Measurements from ENCODE around the gene SH3RF1. TPM values are rescaled to one million over a fixed set of nuclear protein-coding genes. Genes with fewer than 3 reads are reported as not detected.
A peak's percentile ranks its signal among the peaks of the same experiment; 100 is the strongest.

SH3RF1 gene
- total and polyA plus RNA-seq, 5 experiments from 2014 or later = 0.16 TPM; not detected in 4

DNA sequence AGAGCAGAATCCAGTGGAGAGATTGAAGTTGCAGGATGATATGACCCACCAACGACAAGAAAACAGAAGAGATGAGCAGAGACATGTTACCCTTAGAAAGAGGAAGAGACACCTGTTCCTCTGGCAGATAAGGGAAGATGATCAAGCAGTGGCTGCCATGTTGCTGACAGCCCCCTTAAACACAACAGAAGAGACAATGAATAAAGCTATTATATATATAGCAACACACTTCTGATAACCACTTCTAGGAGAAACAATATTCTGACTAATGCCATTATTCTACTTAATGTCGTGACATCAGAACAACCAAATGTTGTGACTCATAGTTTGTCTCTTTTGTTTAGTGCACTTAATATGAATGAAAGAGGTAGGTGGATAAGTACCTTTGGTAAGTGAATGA lies 44.9 kb downstream of the SH3RF1 start:
- DNase-seq (no peak), ATAC-seq (no peak)
- H3K27me3 Mint-ChIP-seq = no peaks in the 10 kb centered on the region
- H3K36me3 Mint-ChIP-seq = no peaks in the 10 kb centered on the region
- no peaks in the 10 kb centered on the region for H3K9me3 Mint-ChIP-seq
- H3K4me3 Mint-ChIP-seq = no peak overlapping the region
- no peaks in the 10 kb centered on the region for H3K4me1 Mint-ChIP-seq
- POLR2A ChIA-PET = no interaction called here
- no peak overlapping the region for H3K27ac Mint-ChIP-seq

DNA sequence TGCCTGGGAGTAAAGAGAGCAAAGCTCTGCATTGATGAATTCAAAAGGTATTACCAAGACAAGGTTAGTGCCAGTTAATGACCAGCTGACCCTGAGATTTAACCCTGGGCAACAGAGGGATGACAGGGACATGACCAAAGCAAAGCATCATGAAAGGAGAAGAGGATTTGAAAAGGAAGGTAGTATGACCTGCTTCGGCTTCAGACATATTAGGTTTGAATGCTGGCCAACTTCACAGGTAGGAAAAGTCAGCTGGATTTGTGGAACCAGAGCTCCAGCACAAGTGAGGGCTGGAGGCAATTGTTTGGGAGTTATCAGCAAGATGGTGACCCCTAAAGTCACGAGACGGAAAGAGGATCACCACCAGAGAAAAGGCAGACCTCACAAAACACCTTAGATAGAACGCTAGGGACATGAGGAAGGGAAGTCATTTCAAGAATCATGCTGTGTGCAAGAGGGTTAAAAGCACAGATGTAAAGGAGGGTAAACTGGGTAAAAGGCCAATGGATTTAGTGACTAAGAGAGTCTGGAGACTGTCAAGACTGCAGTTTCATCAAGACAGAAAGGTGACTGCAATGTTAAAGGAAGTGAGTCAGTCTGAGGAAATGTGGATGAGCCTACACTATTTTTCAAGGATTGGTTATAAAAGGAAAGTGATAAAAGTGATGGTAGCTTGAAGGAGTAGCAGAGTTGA lies 45.6 kb downstream of the SH3RF1 start:
- ATAC-seq = no peak
- Mint-ChIP-seq H3K36me3 (no peaks in the 10 kb centered on the region), H3K27me3 (peaks cover 0 to 2% (median 0%) of the 10 kb centered on the region in 5 donors), H3K4me3 (no peak overlapping the region), H3K9me3 (no peaks in the 10 kb centered on the region), H3K27ac (no peak overlapping the region), H3K4me1 (no peaks in the 10 kb centered on the region)
- no peak for DNase-seq
- POLR2A ChIA-PET = no interaction called here

DNA sequence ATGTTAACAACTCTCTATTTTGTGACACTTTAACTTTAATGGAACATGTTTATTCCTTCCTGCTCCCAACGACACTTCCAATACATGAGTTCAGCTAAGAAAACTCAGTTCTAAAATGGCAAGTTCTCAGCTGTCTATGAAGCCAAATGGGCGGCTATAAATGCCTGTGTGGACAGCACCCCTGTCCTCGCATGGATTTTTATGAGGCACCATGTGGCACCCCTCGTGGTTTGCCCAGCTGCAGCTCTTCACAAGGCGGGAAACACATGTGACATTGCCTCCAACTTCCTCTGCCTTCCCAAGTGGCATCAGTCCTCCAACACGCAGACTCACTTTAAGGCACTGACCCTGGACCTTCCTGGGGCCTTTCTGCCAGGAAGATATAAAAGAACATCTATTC lies 48.0 kb downstream of the SH3RF1 start:
- ATAC-seq (no peak), DNase-seq (no peak)
- POLR2A ChIA-PET = no interaction called here
- Mint-ChIP-seq H3K4me3 (no peak overlapping the region), H3K36me3 (no peaks in the 10 kb centered on the region), H3K27ac (no peak overlapping the region), H3K9me3 (no peaks in the 10 kb centered on the region), H3K4me1 (no peaks in the 10 kb centered on the region), H3K27me3 (peaks cover 0 to 2% (median 0%) of the 10 kb centered on the region in 5 donors)

DNA sequence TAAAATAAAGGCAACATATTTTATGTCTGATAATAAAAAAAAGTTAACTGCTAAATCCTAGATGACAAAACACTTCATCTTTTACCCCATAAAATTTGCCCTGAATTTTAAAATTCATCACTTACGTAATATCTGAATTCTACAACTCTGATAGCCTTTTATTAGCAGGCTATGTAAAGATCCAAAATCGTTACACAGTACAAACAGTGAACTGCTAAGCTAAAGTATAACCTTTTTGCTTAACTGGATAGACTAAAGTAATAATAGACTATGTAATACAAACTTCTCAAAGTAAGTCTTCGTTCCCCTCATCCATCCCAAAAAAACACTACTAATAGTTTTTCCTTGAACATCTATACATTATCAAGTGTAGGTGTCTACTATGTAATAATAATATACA lies 49.1 kb downstream of the SH3RF1 start:
- ATAC-seq = no peak
- POLR2A ChIA-PET = no interaction called here
- no peaks in the 10 kb centered on the region for H3K4me1 Mint-ChIP-seq
- H3K27ac Mint-ChIP-seq = no peak overlapping the region
- H3K27me3 Mint-ChIP-seq = peaks cover 0 to 5% (median 0%) of the 10 kb centered on the region in 5 donors
- H3K36me3 Mint-ChIP-seq = no peaks in the 10 kb centered on the region
- no peak overlapping the region for H3K4me3 Mint-ChIP-seq
- H3K9me3 Mint-ChIP-seq = no peaks in the 10 kb centered on the region
- no peak for DNase-seq

DNA sequence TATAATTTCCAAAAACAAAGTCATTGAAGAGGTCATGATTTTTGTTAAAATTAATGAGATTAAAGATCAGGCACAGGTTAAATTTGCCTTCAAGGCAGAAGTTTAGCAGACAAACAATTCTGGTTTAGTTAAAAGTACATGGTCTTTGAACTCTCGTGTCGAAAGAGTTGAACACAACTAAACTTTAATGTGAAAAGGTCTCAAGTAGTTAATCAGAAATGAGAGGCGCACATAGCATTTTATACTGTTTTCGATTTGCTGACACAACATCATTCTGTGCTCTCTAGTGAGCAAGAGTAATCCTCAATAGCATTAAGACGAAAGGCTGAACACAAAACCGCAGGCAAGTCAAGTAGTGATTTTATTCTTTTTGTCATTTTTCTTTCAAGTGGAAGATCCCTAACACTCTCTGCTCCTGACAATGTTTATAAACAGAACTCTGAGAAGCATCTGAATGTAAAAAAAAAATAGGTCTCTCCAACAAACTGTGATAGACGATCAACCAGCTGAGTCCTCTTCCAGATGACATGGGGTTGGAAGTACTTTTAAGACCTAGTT lies 49.8 kb downstream of the SH3RF1 start:
- Mint-ChIP-seq H3K9me3 (no peaks in the 10 kb centered on the region), H3K4me1 (no peaks in the 10 kb centered on the region), H3K27me3 (peaks cover 0 to 5% (median 0%) of the 10 kb centered on the region in 5 donors), H3K27ac (no peak overlapping the region), H3K4me3 (no peak overlapping the region), H3K36me3 (no peaks in the 10 kb centered on the region)
- no peak for ATAC-seq
- no peak for DNase-seq
- POLR2A ChIA-PET = no interaction called here

DNA sequence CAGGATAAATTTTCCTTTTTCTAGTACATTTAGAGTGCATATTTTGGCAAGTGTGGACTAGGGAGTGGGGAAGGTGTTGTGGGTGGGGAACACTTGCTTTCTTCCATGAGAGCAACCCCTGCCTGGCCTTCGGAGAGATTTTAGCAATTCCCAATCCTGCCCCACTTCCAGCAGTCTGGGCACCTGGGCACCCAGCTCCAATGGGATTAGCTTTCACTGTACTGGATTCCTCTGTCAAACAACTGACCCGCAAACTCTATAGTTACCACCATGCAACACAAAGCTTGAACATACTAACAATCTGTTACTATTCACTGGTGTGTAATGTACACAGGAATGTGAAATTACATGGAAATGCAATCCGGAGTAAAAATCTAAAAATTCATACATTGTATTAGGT lies 50.3 kb downstream of the SH3RF1 start:
- ATAC-seq (no peak), DNase-seq (no peak)
- H3K4me1 Mint-ChIP-seq = no peaks in the 10 kb centered on the region
- H3K27me3 Mint-ChIP-seq = peaks cover 0 to 5% (median 0%) of the 10 kb centered on the region in 5 donors
- H3K36me3 Mint-ChIP-seq = no peaks in the 10 kb centered on the region
- POLR2A ChIA-PET = no interaction called here
- H3K27ac Mint-ChIP-seq = no peak overlapping the region
- no peak overlapping the region for H3K4me3 Mint-ChIP-seq
- no peaks in the 10 kb centered on the region for H3K9me3 Mint-ChIP-seq

DNA sequence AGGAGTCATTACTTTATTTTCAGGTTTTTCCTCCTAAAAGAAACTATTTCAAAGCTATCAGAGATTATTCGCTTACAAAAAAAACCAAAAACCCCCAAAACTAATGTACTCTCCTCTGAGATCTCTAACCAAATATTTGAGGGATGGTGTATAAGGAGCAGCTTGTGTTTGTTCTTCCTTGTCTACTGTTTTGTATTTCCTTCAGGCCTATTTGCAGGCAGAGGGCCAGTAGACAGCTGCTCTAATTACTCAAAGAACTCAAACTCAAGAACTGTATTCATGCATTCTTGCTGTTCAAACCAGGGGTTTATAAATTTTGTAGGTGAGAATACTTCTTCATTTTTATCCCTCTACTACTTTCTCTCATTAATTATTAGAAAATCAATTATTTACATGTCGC lies 51.3 kb downstream of the SH3RF1 start:
- no peak for DNase-seq
- Mint-ChIP-seq H3K27me3 (peaks cover 0 to 6% (median 0%) of the 10 kb centered on the region in 5 donors), H3K4me1 (no peaks in the 10 kb centered on the region), H3K27ac (no peak overlapping the region), H3K9me3 (peaks cover 0 to 1% (median under 1%) of the 10 kb centered on the region in 9 donors), H3K36me3 (no peaks in the 10 kb centered on the region), H3K4me3 (no peak overlapping the region)
- ATAC-seq = no peak
- POLR2A ChIA-PET = no interaction called here

DNA sequence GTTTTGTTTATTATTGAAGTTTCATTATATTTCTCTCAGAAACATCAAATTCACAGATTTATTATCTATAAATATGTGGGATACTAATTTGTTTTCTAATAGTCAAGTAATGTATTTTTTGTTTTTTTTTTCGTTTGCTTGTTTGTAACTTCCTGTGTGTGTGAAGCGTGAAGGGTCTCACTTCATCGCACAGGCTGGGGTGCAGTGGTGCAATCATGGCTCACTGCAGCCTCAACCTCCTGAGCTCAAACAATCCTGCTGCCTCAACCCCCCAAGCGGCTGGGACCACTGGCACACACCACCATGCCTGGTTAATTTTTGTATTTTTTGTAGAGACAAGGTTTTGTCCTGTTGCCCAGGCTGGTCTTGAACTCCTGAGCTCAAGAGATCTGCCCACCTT lies 55.1 kb downstream of the SH3RF1 start:
- Mint-ChIP-seq H3K27ac (no peak overlapping the region), H3K4me1 (peaks cover 0 to 5% (median 0%) of the 10 kb centered on the region in 4 donors), H3K9me3 (peaks cover 0 to 12% (median 5%) of the 10 kb centered on the region in 9 donors), H3K27me3 (peaks cover 0 to 6% (median 4%) of the 10 kb centered on the region in 5 donors), H3K4me3 (no peak overlapping the region), H3K36me3 (no peaks in the 10 kb centered on the region)
- POLR2A ChIA-PET = no interaction called here
- no peak for ATAC-seq
- DNase-seq = no peak

DNA sequence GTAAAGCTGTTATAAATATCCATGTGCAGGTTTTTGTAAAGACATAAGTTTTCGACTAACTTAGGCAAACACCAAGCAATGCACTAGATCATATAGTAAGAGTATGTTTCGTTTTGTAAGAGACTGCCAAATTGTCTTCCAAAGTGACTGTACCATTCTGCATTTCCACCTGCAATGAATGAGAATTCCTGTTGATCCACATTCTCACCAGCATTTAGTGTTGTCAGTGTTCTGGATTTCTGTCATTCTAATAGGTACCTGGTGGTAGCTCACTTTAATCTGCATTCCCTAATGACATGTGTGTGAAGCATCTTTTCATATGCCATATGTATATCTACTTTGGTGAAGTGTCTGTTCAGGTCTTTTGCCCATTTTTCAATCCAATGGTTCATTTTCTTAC lies 57.8 kb downstream of the SH3RF1 start:
- DNase-seq (no peak), ATAC-seq (no peak)
- POLR2A ChIA-PET = no interaction called here
- H3K9me3 Mint-ChIP-seq = peaks cover 0 to 22% (median 5%) of the 10 kb centered on the region in 9 donors
- H3K4me1 Mint-ChIP-seq = peaks cover 0 to 9% (median 0%) of the 10 kb centered on the region in 4 donors
- H3K4me3 Mint-ChIP-seq = no peak overlapping the region
- no peaks in the 10 kb centered on the region for H3K36me3 Mint-ChIP-seq
- peaks cover 0 to 5% (median 4%) of the 10 kb centered on the region in 5 donors for H3K27me3 Mint-ChIP-seq
- H3K27ac Mint-ChIP-seq = no peak overlapping the region

DNA sequence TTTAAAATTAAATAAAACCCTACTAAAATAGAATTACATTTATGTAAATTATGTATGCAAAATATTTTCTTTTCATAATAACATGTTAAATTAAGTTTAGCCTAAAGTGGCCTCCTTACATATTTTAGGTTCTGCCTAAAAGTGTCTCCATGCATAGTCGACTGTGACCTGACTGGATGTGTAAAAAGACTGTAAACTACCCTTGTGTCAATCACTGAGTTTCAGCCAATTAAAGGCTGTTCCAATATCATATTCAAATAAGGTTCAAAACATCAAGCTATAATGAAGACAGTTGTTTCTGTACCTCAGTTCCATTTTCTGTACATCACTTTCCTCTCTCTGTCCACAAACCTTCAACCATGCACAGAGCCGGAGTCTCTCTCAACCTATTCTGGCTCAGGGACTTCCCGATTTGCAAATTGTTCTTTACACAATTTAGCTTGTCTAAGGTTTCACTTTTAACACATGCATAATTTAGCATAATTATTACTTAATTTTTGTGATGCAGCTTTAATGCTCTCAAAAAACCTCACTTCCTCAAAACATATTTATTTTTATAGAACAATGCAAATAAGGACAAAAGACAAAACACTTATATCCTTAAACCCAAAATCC lies 60.1 kb downstream of the SH3RF1 start:
- peaks cover 0 to 22% (median 5%) of the 10 kb centered on the region in 9 donors for H3K9me3 Mint-ChIP-seq
- H3K4me3 Mint-ChIP-seq = no peak overlapping the region
- H3K27ac Mint-ChIP-seq = no peak overlapping the region
- peaks cover 0 to 9% (median 0%) of the 10 kb centered on the region in 4 donors for H3K4me1 Mint-ChIP-seq
- DNase-seq = no peak
- H3K27me3 Mint-ChIP-seq = peaks cover 0 to 4% (median 2%) of the 10 kb centered on the region in 5 donors
- POLR2A ChIA-PET = no interaction called here
- ATAC-seq = no peak
- H3K36me3 Mint-ChIP-seq = no peaks in the 10 kb centered on the region

DNA sequence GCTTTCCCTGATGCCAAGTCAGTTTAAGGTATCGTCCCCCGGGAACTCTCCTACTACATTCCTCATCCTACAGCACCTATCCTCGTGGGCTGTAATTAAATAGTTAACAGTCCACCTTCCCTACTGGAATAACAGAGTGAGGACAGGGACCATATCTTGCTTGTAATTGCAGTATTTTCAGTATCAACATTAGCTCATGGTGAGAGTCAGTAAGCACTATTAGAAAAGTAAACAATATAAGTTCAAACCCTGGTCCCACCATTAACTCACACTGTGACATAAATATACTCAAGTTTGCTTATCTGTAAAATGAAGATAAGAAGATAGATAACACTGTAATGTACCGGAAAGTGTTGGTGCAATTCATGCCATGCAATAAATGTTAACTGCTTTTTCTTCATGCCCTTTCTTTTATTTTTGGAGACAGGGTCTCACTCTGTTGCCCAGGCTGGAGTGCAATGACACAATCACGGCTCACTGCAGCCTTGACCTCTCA lies 61.3 kb downstream of the SH3RF1 start:
- Mint-ChIP-seq H3K4me3 (no peak overlapping the region), H3K27ac (no peak overlapping the region), H3K36me3 (no peaks in the 10 kb centered on the region), H3K27me3 (peaks cover 0 to 4% (median 0%) of the 10 kb centered on the region in 5 donors), H3K9me3 (peaks cover 0 to 20% (median 5%) of the 10 kb centered on the region in 9 donors), H3K4me1 (peaks cover 0 to 9% (median 0%) of the 10 kb centered on the region in 4 donors)
- POLR2A ChIA-PET = no interaction called here
- no peak for DNase-seq
- ATAC-seq = no peak

DNA sequence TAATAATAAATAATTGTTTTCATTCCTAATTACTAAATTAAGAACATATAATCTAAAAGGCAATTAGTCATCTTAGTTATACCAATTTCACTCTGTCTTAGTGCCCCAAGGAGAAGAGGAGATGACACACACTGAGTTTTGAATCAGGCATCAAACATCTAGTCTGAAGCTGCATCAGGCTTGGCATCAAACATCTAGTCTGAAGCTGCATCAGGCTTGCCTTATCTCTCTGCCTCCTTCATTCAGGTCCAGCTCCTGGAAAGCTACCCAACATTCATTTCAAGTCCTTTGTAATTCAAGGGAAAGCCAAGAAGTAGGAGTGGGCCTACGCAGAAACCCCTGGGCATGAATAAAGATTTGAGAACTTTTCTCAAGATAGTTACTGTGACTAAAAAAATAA lies 62.2 kb downstream of the SH3RF1 start:
- H3K36me3 Mint-ChIP-seq = no peaks in the 10 kb centered on the region
- peak overlapping the region in 1 of 10 donors; percentile 12 for H3K27ac Mint-ChIP-seq
- DNase-seq (no peak), ATAC-seq (no peak)
- POLR2A ChIA-PET = no interaction called here
- peaks cover 0 to 11% (median 2%) of the 10 kb centered on the region in 9 donors for H3K9me3 Mint-ChIP-seq
- H3K4me3 Mint-ChIP-seq = no peak overlapping the region
- H3K27me3 Mint-ChIP-seq = peaks cover 0 to 8% (median 0%) of the 10 kb centered on the region in 5 donors
- H3K4me1 Mint-ChIP-seq = peaks cover 0 to 9% (median 0%) of the 10 kb centered on the region in 4 donors

DNA sequence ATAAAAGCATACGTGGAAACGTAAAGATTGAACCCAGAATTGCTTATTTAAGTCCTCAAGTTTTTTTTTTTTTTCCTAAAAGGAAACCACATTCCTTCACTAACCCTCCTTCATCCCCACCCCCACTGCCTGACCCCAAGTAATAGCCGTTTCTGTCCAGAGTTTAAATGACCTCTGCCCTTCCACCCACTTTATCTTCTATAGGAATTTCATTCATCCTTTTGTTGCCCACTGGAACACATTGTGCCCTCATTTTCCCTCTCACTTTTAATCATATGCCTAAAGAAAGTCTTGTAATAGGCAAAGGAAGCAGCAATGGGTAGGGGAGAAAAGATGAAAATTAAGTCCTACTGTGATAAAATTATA lies 62.7 kb downstream of the SH3RF1 start:
- Mint-ChIP-seq H3K4me1 (peaks cover 0 to 9% (median 0%) of the 10 kb centered on the region in 4 donors), H3K9me3 (peaks cover 0 to 10% (median 0%) of the 10 kb centered on the region in 9 donors), H3K36me3 (no peaks in the 10 kb centered on the region), H3K27me3 (peaks cover 0 to 6% (median 0%) of the 10 kb centered on the region in 5 donors), H3K4me3 (no peak overlapping the region), H3K27ac (no peak overlapping the region)
- POLR2A ChIA-PET = no interaction called here
- ATAC-seq (no peak), DNase-seq (no peak)

All from naive thymus-derived CD8-positive, alpha-beta T cell (primary cell).